Measurements from ENCODE around the gene DNASE1.

DNASE1 gene

DNA sequence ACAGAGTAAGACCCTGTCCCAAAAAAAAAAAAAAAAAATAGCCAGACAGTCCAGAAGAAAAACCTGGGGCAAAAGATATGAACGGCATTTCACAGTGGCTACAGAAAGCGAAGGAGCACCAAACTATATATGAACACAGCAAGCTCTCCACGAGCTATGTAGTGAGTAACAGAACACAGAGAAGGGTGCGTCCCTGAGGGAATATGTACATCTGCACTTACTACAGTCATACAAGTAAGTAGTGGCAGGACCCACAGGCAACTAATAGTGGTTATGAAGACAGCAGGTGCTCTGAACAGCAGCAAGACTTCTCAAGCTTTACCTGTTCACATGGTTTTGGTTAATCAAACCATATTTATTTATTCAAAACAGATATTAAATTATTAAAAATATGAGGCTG lies 47.0 kb downstream of the DNASE1 start:
- DNase-seq = no peak

GRCh38 chr16:3702082-3702481 lies 47.6 kb downstream of the DNASE1 start:
- no peak for DNase-seq

- DNase-seq = no peak
Observed at GRCh38 chr16:3706253-3707012, 51.9 kb downstream of the DNASE1 start.

Data from NCI-H187 treated with DMSO at 0.1 percent for 48 hours (cell line).